Coronary artery (tissue), 2 donors: ENCODE measurements around the gene COG7.

Source experiments
- DNase-seq: peaks from one replicate; pipeline ENCODE4 v3.0.0-alpha.2; 2017; ENCODE audit warnings: low spot score
- H3K27ac ChIP-seq, 2 donors: fragments of 200-600 bp; sonication (generic); one replicate each; pipeline ENCODE4 v1.5.1; 2016 to 2019
- H3K4me3 ChIP-seq: fragments of 200-600 bp; sonication (generic); 2 replicates; pipeline ENCODE4 v1.5.1; 2016; ENCODE audit warnings: mild to moderate bottlenecking, moderate library complexity
- TF ChIP-seq, protein P1 (sequence below): fragments of 200-600 bp; sonication (generic); IDR thresholded peaks from one replicate; pipeline ENCODE4 v1.5.1; 2019; ENCODE audit warnings: antibody characterized with exemption

COG7 gene

DNA sequence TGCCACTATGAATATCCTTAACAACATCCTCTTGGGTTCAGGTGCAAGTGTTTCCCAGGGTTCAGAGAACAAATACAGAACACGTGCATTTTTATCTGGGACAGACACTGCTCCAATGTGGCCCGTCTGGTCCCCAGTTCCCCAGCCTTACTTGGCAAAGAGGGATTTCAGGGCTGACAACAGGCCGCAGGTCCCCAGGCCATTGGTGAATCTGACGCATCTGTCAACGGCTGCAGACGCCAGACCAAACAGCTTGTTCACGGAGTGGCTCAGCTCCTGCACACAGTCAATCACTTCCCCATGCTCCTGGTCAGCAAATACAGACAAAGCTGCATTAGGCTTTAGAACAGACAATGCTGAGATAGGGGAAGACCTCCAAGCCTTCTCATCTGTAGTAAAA, 36.2 kb downstream of the COG7 start:
- TF ChIP-seq, protein P1, sequence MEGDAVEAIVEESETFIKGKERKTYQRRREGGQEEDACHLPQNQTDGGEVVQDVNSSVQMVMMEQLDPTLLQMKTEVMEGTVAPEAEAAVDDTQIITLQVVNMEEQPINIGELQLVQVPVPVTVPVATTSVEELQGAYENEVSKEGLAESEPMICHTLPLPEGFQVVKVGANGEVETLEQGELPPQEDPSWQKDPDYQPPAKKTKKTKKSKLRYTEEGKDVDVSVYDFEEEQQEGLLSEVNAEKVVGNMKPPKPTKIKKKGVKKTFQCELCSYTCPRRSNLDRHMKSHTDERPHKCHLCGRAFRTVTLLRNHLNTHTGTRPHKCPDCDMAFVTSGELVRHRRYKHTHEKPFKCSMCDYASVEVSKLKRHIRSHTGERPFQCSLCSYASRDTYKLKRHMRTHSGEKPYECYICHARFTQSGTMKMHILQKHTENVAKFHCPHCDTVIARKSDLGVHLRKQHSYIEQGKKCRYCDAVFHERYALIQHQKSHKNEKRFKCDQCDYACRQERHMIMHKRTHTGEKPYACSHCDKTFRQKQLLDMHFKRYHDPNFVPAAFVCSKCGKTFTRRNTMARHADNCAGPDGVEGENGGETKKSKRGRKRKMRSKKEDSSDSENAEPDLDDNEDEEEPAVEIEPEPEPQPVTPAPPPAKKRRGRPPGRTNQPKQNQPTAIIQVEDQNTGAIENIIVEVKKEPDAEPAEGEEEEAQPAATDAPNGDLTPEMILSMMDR: no peak
- no peak for DNase-seq
- Histone ChIP-seq H3K4me3 (no peak overlapping the region), H3K27ac (no peak overlapping the region)

DNA sequence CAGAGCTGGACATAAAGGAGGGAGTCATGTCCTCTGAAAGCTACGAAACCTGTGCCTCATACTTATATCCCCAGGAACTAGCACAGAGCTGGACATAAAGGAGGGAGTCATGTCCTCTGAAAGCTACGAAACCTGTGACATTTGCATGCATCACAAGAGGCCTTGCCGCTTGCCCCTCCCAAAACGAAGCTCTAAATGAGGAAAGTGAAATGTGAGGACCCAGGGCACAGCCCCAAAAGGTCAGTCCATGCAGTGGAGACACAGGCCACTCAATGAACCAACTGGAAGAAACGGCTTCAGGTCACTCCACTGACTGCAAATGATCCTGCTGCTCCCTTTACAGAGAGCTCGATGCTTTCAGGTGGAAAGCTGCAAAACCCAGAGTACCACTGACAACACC, 38.3 kb downstream of the COG7 start:
- no peak for DNase-seq
- TF ChIP-seq, protein P1: no peak
- no peak overlapping the region for H3K27ac ChIP-seq

DNA sequence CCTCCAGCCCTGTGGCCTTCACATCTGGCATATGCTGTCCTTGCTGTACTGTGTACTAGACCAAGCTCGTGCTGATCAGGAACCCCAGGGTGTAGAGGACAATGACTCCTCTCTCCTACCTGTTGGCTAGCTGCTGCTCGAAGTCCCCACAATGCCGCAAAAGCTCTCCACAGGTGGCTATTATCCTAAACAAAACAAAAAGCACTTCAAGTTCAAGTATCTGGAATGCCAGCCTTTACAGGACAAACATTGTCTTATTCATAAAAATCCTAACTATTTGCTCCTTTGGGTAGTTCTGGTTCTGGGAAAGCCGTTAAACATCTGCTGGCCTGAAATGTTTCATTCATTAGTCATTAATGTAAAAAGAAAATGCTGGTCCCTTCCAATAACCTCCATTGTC, 42.8 kb downstream of the COG7 start:
- no peak overlapping the region for H3K27ac ChIP-seq
- no peak for DNase-seq
- no peak overlapping the region for H3K4me3 ChIP-seq
- TF ChIP-seq, protein P1: no peak

More for the DNA sequence above, 38.3 kb downstream of the COG7 start:
- no peak overlapping the region for H3K4me3 ChIP-seq

DNA sequence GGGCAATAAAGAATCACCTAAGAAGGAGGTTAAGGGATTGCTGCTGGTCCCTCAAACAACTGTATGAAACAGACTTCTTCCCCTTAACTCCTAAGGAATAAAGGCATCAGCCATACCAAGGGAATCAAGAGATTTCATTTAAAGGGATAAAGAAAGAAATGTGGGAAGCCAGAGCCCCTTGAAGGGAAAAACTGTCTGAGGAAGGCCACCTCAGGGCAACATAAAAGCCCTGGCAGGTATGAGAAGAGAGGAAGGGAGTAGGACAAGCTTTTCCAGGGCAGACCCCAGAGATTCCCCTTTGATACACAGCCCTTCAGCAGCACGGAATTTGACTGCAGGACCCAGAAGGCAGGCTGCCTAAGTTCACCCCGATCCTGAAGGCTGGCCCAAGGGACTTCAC, 43.5 kb downstream of the COG7 start:
- H3K27ac ChIP-seq: no peak overlapping the region
- H3K4me3 ChIP-seq: no peak overlapping the region
- no peak for DNase-seq
- TF ChIP-seq, protein P1: no peak

DNA sequence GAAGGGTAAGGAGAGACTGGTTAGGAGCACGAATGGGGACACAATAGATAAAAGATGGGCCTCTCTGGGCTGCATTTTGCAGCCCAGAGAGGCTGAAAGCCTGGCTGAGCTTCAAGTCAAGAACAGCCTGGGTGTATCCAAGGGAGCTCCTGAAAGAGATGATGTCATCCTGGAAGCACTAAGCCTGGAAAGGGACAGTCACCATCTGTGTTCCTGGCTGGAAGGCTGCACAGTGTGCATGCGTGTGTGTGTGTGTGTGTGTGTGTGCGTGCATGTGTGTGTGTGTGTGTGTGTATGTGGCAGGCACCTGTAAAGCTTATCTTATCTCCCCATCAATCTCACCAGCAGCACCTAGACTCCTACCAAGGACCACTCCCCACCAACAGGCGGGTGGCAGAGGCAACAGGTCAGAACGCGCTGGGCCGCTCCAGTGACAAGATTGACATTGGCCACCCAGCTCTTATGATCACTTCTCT, 44.1 kb downstream of the COG7 start:
- TF ChIP-seq, protein P1: no peak
- H3K27ac ChIP-seq: peak overlapping the region in 1 of 2 donors; percentile 7
- no peak for DNase-seq
- H3K4me3 ChIP-seq: no peak overlapping the region

DNA sequence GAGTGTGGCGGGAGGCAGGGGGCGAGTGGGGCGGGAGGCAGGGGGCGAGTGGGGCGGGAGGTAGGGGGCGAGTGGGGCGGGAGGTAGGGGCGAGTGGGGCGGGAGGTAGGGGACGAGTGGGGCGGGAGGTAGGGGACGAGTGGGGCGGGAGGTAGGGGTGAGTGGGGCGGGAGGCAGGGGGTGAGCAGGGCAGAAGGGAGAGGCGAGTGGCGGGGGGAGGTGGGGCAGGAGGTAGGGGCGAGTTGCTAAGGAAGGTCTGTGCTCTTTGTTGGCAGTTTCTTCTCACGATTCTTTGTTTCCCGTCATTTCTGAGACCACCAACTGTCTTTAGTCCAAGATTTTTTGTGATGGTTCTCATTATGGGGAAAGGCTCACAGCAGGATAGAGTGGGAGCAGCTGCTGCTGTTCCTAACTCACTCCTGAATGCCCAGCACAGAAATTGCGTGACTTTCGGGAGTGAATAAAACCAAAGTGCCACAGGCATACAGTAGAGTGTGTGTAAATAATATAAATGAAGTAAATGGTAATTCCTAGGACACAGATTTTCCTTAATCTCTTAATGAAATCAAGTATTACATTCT, 44.7 kb downstream of the COG7 start:
- no peak overlapping the region for H3K27ac ChIP-seq
- TF ChIP-seq, protein P1: no peak
- DNase-seq: no peak
- H3K4me3 ChIP-seq: no peak overlapping the region

DNA sequence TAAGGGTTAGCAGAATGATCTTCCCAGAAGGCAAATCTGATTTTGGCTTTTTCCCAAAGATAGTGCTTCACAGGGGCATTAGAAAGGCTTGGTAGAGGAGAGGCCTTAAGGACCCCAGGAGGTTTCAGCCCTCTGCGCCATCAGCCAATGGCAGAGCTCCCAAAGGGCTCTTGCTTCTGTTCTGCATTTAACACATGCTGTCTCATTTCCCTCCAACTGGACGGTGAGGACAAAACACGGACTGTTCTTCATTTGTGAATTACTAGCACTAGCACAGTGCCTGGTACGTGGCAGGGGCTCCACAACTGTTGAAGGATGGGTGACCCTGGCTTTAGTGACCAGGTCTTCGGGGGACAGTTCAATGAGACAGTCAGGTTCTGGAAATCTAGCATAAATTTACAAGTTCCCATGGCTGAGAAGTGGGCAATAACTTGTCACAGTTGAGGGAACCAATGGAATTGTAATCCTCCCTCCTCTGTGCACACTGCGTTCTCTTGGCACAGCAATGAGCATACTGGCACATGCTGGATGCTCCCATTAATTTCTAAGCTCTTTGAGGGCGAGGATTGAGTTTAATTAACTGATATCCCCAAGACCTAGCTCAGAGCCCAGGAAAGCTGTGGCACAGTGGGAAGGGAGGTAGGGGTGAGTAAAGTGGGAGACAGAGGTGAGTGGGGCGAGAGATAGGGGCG, 45.4 kb downstream of the COG7 start:
- TF ChIP-seq, protein P1: no peak
- no peak overlapping the region for H3K4me3 ChIP-seq
- DNase-seq: no peak

More for the DNA sequence above, 45.4 kb downstream of the COG7 start:
- no peak overlapping the region for H3K27ac ChIP-seq
